Pulmonary artery endothelial cell (primary cell): ENCODE results near the gene CCZ1B. TPM values are rescaled to one million over a fixed set of nuclear protein-coding genes. Genes with fewer than 3 reads are reported as not detected.
"Not testable (repeated sequence)": the region's sequence is repeated elsewhere in the genome, so short reads cannot be mapped to it uniquely, and the experiment has no call there.

Source experiments
- DNase-seq: peaks from one replicate; pipeline ENCODE4 v3.0.0-alpha.2; 2011; ENCODE audit warnings: low read depth, low spot score
- total RNA-seq: library from RNA; depleted of rRNA; stranded (reverse); fragments of >200 nt; gene quantifications from 2 replicates; pipeline ENCODE4 v1.2.3, GENCODE V29; 2014

Gene CCZ1B
- total RNA-seq, 1 donor from 2014 or later, result 60.9 TPM

GRCh38 chr7:6749335-6749734, 76.7 kb downstream of the CCZ1B start:
- not testable (repeated sequence) for DNase-seq

Other genes with a start within 250 kb of the CCZ1B start
- gene ZDHHC4, start 248.8 kb downstream of the CCZ1B start, total RNA-seq, result 40.5 and 53.7 TPM in 2 replicates
- 10.9 and 13.6 TPM in 2 replicates for gene INTS15, start 236.3 kb downstream of the CCZ1B start, total RNA-seq
- gene ZNF853, start 210.7 kb downstream of the CCZ1B start, total RNA-seq, result 0.39 and 0.79 TPM in 2 replicates
- gene ZNF316, start 189.0 kb downstream of the CCZ1B start, total RNA-seq, result 10.7 and 12.8 TPM in 2 replicates
- gene ZNF12, start 119.3 kb downstream of the CCZ1B start, total RNA-seq, result 12.4 and 15.9 TPM in 2 replicates
- 0.13 TPM in 1 of 2 replicates, not detected in the other for gene RSPH10B2, start 72.2 kb downstream of the CCZ1B start, total RNA-seq